Muscle of arm (tissue), 14 donors: ENCODE measurements around the gene PARD6G. TPM values are rescaled to one million over a fixed set of nuclear protein-coding genes. Genes with fewer than 3 reads are reported as not detected.

Experiments
- DNase-seq: peaks from one replicate; pipeline ENCODE4 v3.0.0-alpha.2; 2013
- long read RNA-seq, 11 donors: transcript quantifications; one replicate each; lab custom pipeline, GENCODE V29; 2026
- polyA plus RNA-seq, 12 donors: library from polyadenylated mRNA; unstranded; fragments of 120-200 nt; gene quantifications; one replicate each; pipeline ENCODE4 v1.2.1, GENCODE V29; 2013; ENCODE audit not compliant: insufficient read length in 12 of 12

Gene PARD6G
- polyA plus RNA-seq, result 10 to 100 TPM in 2 of 12 donors, 1 to 10 TPM in 8, not detected in 2; 4.0 to 15.9 (median 6.5) TPM
- long read RNA-seq, donor 1, partial matches to known transcripts, result 0 of 1 reads
- long read RNA-seq, donor 1, other reads (novel, unspliced or antisense), result 0 of 1 reads
- long read RNA-seq, donor 2, partial matches to known transcripts, result 0 of 1 reads
- long read RNA-seq, donor 2, other reads (novel, unspliced or antisense), result 0 of 1 reads
- long read RNA-seq, donor 3, partial matches to known transcripts, result 0 of 2 reads
- long read RNA-seq, donor 3, other reads (novel, unspliced or antisense), result 0 of 2 reads
- long read RNA-seq, donor 4, partial matches to known transcripts, result 0 of 1 reads
- long read RNA-seq, donor 4, other reads (novel, unspliced or antisense), result 0 of 1 reads
- long read RNA-seq, donor 5, partial matches to known transcripts, result 0 of 4 reads
- long read RNA-seq, donor 5, other reads (novel, unspliced or antisense), result 0 of 4 reads
- long read RNA-seq, donor 6, result 0 reads
- long read RNA-seq, donor 7, partial matches to known transcripts, result 0 of 3 reads
- long read RNA-seq, donor 7, other reads (novel, unspliced or antisense), result 0 of 3 reads
- long read RNA-seq, donor 8, partial matches to known transcripts, result 0 of 1 reads
- long read RNA-seq, donor 8, other reads (novel, unspliced or antisense), result 0 of 1 reads
- long read RNA-seq, donor 9, partial matches to known transcripts, result 0 of 1 reads
- long read RNA-seq, donor 9, other reads (novel, unspliced or antisense), result 0 of 1 reads
- long read RNA-seq, donor 10, partial matches to known transcripts, result 0 of 2 reads
- long read RNA-seq, donor 10, other reads (novel, unspliced or antisense), result 0 of 2 reads
- long read RNA-seq, donor 11, partial matches to known transcripts, result 0 of 2 reads
- long read RNA-seq, donor 11, other reads (novel, unspliced or antisense), result 0 of 2 reads

GRCh38 chr18:80247393-80247841, at the start of gene PARD6G:
PARD6G (minus strand) TSS chr18:80247514; CDS start chr18:80247348, 166 bp downstream.
- DNase-seq, result peak; percentile 65

- peak; percentile 10 for DNase-seq
Observed at GRCh38 chr18:80262241-80263033, 15.1 kb upstream of the PARD6G start.

GRCh38 chr18:80259610-80260009, 12.3 kb upstream of the PARD6G start:
- no peak for DNase-seq

- DNase-seq, result no peak
Observed at GRCh38 chr18:80258640-80259039, 11.3 kb upstream of the PARD6G start.

GRCh38 chr18:80257579-80258543, 10.5 kb upstream of the PARD6G start:
- peak; percentile 37 for DNase-seq

GRCh38 chr18:80254971-80255500, 7.7 kb upstream of the PARD6G start:
- DNase-seq, result no peak

- DNase-seq, result no peak
Observed at GRCh38 chr18:80253871-80254492, 6.7 kb upstream of the PARD6G start.

GRCh38 chr18:80253236-80253635, 5.9 kb upstream of the PARD6G start:
- no peak for DNase-seq

GRCh38 chr18:80252136-80252535, 4.8 kb upstream of the PARD6G start:
- no peak for DNase-seq

GRCh38 chr18:80251700-80252099, 4.4 kb upstream of the PARD6G start:
- DNase-seq, result no peak

- DNase-seq, result no peak
Observed at GRCh38 chr18:80250740-80251364, 3.5 kb upstream of the PARD6G start.

- DNase-seq, result no peak
Observed at GRCh38 chr18:80249217-80250093, 2.1 kb upstream of the PARD6G start.

- DNase-seq, result peak; percentile 28
Observed at GRCh38 chr18:80246445-80247392, 595 bp downstream of the PARD6G start.

GRCh38 chr18:80245781-80246444, 1.4 kb downstream of the PARD6G start:
- no peak for DNase-seq

GRCh38 chr18:80244956-80245730, 2.2 kb downstream of the PARD6G start:
- no peak for DNase-seq

GRCh38 chr18:80244167-80244566, 3.1 kb downstream of the PARD6G start:
- no peak for DNase-seq
